HG03064 (cell line): ENCODE data around the gene KCNT1.
"Not testable (repeated sequence)": the region's sequence is repeated elsewhere in the genome, so short reads cannot be mapped to it uniquely, and the experiment has no call there.

ENCODE experiments used
- ATAC-seq: cut with Tn5 transposase; IDR thresholded peaks from one replicate; pipeline ENCODE4 v1.9.1; 2021; ENCODE audit warnings: low read depth; ENCODE audit not compliant: unreplicated experiment

KCNT1 gene

GRCh38 chr9:135701959-135702721 lies at the start of gene KCNT1:
Gene KCNT1, plus strand, starts transcription at chr9:135702185. Its CDS starts 74 bp downstream, at chr9:135702259.
- no peak for ATAC-seq

- no peak for ATAC-seq
These were observed 46.7 kb upstream of the KCNT1 start for GRCh38 chr9:135655317-135655716.

GRCh38 chr9:135657416-135657815 lies 44.6 kb upstream of the KCNT1 start:
- ATAC-seq, result no peak

- ATAC-seq, result no peak
These were observed 42.7 kb upstream of the KCNT1 start for GRCh38 chr9:135659252-135659651.

GRCh38 chr9:135660407-135660806 lies 41.6 kb upstream of the KCNT1 start:
- ATAC-seq, result no peak

- ATAC-seq, result no peak
These were observed 40.0 kb upstream of the KCNT1 start for GRCh38 chr9:135661816-135662560.

GRCh38 chr9:135662758-135663450 lies 39.1 kb upstream of the KCNT1 start, which contains the start of gene LCN9:
Gene LCN9, plus strand, starts transcription at chr9:135663309. Its CDS starts 13 bp downstream, at chr9:135663322.
- ATAC-seq, result no peak

- no peak for ATAC-seq
These were observed 38.6 kb upstream of the KCNT1 start for GRCh38 chr9:135663451-135663770.

GRCh38 chr9:135663857-135664256 lies 38.1 kb upstream of the KCNT1 start:
- no peak for ATAC-seq

- no peak for ATAC-seq
These were observed 37.7 kb upstream of the KCNT1 start for GRCh38 chr9:135664266-135664665.

GRCh38 chr9:135664801-135665794 lies 36.9 kb upstream of the KCNT1 start:
- no peak for ATAC-seq

GRCh38 chr9:135665795-135666189 lies 36.2 kb upstream of the KCNT1 start:
- no peak for ATAC-seq

GRCh38 chr9:135666534-135667462 lies 35.2 kb upstream of the KCNT1 start:
- no peak for ATAC-seq

GRCh38 chr9:135667463-135668001 lies 34.5 kb upstream of the KCNT1 start:
- ATAC-seq, result no peak

- not testable (repeated sequence) for ATAC-seq
These were observed 33.0 kb upstream of the KCNT1 start for GRCh38 chr9:135669018-135669417.

- no peak for ATAC-seq
These were observed 32.2 kb upstream of the KCNT1 start for GRCh38 chr9:135669616-135670285.

- ATAC-seq, result no peak
These were observed 31.0 kb upstream of the KCNT1 start for GRCh38 chr9:135670721-135671590.
